ENCODE measurements around the gene ACTN3.
A peak's percentile ranks its signal among the peaks of the same experiment; 100 is the strongest.
"Not testable (repeated sequence)": the region's sequence is repeated elsewhere in the genome, so short reads cannot be mapped to it uniquely, and the experiment has no call there.

The ACTN3 gene

DNA sequence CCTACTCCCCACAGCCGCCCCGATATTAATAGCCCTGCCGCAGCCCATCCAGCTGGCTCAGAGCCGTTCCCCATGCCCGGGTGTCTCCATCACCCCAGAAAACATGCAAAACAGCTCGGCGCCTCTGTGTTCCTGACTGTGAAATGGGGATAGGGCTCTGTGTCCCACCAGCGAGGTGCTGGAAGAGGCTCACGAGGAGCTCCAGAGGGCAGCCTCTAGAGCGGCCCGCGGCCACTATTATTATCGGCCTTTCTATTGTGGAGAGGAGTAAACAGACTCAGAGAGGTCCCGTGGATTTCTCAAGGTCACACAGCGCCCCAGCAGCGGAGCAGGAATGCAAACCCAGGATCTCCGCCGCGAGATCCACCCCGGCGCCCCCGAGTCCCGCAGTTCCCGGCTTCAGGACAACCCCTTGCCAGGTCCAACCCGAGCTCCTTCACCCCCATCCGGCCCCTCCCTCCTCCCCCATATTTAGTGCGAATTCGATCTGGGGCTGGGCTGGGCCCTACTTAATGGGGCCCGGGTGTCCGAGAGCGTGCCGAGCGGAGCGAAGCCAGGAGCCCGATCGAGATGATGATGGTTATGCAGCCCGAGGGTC is at the start of gene ACTN3:
Gene ACTN3 (plus strand): TSS at position 536 of the 598 bp plus-strand sequence. CDS start 35 bp downstream, at position 571.
- DNase-seq (ENCODE audit: low read depth), result no peak

DNA sequence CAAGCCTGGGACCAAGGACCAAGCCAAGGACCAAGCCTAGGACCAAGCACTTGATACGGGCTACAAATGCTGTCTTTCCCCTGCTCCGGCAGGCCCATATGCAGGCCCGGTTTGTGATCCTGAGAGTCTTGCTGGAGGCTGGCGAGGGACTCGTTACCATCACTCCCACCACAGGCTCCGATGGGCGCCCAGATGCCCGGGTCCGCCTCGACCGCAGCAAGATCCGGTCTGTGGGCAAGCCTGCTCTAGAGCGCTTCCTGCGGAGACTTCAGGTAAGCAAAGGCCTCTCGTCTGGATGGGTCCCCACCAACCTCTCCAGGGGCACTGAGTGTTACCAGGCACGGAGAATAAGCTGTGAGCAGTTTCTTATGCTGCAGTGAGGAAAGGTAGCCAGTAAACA is 49.5 kb upstream of the ACTN3 start:
- no peak for DNase-seq (ENCODE audit: low read depth)

DNA sequence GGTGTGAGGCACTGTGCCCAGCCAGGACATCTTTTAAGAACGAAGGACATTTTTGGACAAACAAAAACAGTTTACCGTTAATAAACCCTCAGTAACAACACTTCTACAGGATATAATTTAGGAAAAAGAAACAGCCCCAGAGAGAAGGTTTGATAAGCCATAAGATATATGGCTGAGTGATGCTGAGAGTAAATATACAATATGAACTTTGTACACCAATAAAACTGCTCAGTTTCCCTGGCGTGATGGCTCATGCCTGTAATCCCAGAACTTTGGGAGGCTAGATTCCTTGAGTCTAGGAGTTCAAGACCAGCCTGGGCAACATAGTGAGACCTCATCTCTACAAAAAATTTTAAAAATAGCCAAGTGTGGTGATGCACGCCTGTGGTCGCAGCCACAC is 48.2 kb upstream of the ACTN3 start:
- DNase-seq (ENCODE audit: low read depth), result no peak

DNA sequence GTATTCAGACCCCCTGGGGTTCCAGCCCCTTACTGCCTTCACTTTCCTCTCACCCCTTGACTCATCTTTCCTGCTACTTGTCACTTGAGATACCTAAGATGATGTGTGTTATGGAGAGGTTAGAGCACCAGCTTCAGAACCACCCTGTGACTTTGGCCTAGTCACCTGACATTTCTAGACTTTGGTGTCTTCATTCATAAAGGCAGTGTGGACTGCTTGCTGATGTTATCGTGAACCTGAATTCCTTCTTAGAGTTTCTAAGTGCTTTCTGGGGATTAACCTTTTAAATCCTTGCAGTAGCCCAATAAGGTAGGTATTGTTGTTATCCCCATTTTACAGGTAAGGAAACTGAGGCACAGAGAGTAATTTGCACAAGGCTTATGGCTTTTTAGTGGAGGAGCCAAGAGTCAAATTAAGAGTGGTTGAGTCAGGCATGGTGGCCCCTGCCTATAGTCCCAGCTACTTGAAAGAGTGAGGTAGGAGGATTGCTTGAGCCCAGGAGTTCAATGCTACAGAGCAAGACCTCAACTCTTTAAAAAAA is 41.4 kb upstream of the ACTN3 start:
- DNase-seq (ENCODE audit: low read depth), result no peak

DNA sequence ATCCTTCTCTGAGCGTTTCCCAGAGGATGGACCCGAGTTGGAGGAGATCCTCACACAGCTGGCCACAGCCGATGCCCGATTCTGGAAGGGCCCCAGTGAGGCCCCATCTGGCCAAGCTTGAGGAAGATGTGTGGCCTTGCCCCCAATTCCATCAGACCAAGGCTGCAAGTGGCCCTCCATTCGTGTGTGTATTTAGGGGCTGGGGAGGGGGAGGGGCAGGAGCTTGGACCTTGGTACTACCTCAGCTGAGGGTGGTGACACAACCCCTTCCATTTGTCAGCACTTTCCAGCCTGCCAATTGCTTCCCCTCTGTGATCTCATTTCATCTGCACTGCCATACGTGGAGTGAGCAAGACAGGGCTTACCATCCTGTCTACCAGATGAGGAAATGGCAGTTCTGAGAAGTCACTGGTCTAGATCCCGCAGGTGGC is 37.6 kb upstream of the ACTN3 start:
- no peak for DNase-seq (ENCODE audit: low read depth)

DNA sequence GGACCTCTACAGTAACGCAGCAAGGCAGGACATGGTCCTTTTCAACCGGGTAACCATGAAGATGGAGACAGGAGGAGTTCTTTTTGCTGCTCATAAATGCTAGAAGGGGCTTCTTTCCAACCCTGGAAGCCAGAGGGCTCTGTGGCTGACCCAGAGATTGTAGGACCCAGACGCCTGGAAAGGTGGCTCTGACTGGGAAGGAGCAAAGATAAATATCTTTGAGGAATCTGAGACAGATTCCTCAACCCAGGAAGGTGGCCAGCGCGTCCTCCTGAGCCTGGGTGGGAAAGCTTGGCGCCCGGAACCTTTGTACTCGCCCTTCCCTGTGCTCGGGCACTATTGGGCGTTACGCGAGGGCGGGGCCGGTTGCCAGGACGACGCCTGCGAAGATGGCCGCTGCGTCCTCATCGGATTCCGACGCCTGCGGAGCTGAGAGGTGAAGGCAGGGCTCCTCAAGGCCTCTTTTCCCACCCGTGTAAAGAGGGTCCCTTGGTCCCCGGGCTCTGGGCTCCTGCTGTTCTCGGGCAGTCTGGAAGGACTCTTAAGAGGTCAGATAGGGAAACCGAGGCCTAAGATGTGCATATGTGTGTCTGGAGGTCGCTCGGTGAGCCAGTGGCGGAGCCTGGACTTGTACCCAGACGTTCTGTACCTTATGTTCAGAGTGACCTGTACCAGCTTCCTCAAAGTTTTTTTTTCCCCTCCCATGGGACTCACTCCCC is 36.3 kb upstream of the ACTN3 start, which contains the start of gene BBS1:
Gene BBS1 (plus strand): TSS at position 365 of the 719 bp plus-strand sequence. CDS start 25 bp downstream, at position 390.
- DNase-seq (ENCODE audit: low read depth), result peak; percentile 75

DNA sequence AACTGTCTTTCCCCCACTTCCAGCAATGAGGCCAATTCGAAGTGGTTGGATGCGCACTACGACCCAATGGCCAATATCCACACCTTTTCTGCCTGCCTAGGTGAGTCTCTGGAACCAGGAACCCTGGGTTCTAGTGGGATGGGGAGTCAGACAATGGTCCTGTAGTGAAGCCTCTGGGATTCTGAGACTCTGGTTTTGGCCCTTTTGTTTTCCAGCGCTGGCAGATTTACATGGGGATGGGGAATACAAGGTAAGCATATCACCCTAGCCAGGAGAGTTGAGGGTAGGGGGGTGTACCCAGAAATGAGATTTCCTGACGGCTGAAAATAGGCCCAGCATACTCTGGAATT is 35.7 kb upstream of the ACTN3 start:
- no peak for DNase-seq (ENCODE audit: low read depth)

DNA sequence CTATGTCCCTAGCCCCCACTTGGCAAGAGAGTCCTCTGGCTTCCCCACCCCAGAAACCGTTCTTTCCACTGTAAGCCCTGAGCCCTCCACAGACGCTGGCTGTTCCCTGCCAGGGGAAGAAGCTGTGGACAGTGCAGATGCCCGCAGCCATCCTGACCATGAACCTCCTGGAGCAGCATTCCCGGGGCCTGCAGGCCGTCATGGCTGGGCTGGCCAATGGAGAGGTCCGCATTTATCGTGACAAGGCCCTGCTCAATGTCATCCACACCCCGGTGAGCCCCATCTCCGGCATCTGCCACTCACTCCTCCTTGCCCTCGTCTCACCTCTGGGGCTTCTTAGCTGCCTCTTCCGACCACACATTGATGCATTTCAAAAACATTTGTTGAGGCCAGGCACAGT is 23.1 kb upstream of the ACTN3 start:
- DNase-seq (ENCODE audit: low read depth), result no peak

DNA sequence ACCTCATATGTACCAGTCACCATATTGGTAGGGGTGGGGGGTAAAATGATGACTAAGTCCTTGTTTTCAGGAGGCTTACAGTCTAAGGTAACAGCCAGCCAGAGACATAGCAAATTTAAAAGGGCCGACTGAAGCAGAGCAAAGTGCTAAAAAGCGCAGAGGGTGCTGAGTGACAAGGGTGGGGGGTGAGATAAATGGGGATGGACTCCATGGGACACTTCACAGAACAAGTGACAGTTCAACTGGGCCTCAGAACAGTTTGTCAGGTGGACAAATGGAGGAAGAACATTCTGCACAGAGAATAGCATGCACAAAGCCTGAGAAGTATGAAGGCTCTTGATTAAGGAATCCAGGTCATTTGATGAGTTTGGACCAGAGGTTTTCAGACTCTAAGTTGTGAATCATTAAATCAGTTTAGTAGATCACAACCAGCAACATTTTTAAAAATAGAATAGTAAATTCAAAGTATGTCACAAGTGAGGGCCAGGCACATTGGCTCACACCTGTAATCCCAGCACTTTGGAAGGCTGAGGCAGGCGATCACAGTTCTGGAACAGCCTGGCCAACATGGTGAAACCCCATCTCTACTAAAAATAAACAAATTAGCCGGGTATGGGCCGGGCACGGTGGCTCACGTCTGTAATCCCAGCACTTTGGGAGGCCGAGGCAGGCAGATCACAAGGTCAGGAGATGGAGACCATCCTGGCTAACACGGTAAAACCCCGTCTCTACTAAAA is 22.2 kb upstream of the ACTN3 start:
- no peak for DNase-seq (ENCODE audit: low read depth)

DNA sequence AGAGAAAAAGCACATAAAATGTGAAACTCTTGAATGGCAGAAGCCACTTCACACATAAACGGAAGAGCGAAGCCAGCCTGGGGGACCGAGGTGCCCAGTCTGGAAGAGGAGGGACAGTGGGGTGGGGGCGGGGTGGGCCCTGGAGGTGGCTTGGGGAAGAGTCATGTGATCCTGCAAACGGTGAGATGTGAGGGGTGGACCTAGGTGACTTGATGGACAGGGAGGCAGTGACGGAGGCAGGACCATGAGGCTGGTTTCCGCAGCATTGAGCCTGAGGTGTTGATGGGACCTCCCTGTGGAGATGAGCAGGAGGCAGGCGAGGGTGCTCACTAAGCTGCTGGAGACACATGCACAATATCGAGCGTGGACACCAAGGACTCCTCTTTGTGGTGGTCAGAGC is 17.6 kb upstream of the ACTN3 start:
- DNase-seq (ENCODE audit: low read depth), result no peak

DNA sequence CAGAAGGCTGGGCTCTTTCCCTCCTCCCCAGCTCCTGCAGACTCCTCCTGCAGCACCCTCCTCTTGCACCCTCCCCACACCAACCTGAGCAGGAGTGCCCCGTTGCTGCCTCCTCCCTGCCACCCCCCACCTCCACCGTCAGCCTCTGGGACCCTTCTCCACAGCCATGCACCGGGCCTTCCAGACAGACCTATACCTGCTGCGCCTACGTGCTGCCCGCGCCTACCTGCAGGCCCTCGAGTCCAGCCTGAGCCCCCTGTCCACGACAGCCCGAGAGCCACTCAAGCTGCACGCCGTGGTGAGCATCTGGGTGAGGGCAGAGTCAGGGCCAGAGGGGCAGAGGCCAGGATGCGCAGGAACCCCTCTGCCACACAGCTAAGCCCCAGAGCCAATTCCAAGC is 17.0 kb upstream of the ACTN3 start:
- no peak for DNase-seq (ENCODE audit: low read depth)

DNA sequence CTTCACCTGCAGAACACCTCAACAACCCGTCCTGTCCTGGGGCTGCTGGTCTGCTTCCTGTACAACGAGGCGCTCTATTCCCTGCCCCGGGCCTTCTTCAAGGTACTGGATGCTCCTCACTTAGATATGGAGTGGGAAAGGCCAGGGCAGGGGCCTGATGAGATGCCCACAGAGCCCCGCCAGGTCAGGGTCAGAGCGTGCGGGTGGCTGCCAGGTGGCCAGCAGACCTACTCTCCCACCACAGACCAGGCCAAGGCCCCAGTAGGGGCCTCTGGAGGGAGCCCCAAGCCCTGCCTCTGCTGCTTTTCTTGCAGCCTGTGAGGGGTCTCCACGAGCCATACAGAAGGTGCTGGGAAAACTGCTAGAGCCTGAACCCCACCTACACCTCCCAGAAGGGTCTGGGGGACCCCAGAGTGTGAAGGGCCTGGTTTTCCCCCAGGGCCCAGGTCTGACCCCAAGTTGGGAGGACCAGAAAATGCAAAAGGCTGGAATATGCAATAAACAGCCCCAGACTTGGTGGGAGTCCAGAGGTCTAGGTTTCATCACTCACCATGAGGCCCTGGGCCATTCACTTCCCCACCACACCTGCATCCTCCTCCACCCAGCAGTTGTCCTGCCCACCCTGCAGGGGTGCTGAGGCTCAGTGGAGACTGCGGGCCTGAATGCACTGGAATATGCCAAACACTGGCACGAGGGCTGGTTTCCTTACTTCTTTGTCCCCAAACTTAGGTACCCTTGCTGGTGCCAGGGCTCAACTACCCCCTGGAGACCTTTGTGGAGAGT is 15.6 kb upstream of the ACTN3 start:
- DNase-seq (ENCODE audit: low read depth), result no peak

DNA sequence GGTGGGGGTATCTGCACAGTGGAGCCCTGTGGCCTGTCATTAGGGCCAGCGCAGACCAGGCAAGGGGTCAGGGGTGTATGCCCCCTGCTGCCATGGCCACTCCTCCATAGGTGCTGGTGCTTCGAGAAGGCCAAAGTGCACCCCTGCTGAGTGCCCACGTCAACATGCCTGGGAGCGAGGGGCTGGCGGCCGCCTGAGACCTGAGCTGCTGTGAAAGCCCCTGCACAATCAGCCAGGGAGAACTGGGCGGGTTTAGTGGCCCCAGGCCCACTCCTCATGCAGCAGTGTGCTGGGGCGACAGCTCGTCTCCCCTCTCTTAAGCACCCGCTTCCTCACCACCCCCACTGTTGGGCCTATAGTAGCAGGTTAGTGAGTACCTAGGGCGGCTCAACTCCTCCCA is 14.9 kb upstream of the ACTN3 start:
- DNase-seq (ENCODE audit: low read depth), result no peak

DNA sequence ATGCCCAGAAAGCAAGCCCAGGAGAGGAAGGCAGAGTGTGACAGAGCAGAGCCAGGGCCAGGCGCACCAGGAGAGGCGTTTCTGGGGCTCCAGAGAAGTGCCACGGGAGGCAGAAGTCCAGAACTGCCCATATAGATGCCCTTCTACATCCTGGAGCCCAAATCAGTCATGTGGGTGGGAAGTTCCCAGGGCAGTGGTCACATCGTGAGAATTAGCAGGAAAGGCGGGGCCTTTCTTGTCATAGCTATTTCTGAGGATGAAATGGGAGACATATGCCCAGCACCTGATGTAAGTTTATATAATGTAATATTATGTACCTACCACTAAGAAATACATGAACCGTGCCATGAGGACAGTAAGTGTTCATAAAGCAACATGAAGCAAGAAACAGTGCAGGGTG is 13.9 kb upstream of the ACTN3 start:
- no peak for DNase-seq (ENCODE audit: low read depth)

DNA sequence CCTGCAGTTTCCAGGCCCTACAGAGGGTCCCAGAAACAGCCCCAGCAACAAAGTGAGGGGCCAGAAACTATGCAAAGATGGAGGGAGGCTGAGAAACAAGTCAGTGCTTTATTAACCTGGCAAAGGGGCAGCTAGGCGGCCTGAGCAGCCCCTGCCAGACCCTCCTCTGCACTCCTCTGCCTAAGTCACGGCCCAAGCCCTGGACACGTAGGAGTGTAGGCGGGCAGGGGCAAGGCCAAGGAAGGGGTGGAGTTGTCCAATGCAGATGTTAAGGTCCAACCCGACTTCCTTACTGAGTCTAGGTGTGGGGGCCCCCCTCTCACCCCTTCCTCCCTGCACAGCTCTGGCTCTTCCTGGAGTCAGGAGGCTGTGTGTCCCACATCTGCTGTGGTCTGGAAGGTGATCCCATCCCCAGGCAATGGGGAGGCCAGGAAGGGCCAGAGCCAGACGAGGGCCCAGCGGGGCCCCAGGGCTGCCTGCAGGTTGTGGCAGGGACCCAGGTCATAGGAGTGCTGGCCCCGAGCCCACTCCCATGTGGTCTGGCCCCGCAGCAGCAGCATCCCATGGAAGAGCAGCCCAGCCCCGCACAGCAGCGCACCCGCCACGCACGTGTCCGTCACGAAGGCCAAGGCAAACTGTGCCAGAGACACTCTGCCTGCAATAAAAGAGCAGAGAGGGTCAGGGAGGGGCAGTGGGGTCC is 7.4 kb upstream of the ACTN3 start:
- no peak for DNase-seq (ENCODE audit: low read depth)

DNA sequence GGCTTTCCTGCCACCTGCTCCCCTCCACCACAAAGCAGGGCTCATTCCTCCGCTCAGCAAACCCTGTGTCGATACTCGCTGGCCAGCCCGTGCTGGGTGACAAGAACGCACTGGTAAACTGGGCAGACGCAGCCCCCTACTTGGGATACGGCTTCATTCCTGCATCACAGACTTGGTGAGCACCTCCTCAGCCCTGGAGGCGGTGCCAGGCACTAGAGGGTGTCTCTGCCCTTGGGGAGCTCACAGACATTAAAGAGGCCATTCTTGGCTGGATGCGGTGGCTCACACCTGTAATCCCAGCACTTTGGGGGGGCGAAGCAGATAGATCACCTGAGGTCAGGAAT is 6.9 kb upstream of the ACTN3 start:
- no peak for DNase-seq (ENCODE audit: low read depth)

DNA sequence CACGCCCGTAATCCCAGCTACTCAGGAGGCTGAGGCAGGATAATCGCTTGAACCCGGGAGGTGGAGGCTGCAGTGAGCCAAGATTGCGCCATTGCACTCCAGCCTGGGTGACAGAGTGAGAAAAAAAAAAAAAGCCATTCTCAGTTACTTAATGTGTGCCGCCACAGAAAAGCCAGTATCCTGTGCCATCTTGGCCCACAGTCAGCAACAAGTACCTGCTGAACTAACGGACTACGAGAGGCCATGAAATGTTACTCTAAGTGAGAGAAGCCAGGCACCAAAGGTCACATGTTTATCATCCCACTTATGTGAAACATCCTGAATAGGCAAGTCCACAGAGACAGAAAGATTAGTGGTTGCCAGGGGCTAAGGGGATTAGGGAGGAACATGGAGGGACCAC is 6.1 kb upstream of the ACTN3 start:
- not testable (repeated sequence) for DNase-seq (ENCODE audit: low read depth)

DNA sequence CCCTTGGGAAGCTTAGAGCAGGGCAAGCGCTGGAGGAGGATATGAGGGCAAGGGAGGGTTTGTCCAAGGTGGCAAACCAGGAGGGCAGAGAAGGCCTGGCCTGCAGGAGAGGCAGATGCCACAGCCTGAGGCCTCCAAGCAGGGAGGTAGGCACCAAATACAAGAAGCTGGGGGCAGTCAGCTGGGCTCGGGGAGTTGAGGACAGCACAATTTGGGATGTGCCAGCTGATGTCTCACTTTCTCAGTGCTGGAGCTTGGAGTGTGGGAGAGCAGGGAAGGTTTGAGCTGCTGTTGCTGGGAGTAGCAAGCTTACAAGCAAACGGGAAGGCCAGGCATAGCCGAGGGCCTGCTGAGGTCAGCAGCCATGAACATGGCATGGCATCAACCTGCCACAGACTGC is 4.8 kb upstream of the ACTN3 start:
- DNase-seq (ENCODE audit: low read depth), result no peak

DNA sequence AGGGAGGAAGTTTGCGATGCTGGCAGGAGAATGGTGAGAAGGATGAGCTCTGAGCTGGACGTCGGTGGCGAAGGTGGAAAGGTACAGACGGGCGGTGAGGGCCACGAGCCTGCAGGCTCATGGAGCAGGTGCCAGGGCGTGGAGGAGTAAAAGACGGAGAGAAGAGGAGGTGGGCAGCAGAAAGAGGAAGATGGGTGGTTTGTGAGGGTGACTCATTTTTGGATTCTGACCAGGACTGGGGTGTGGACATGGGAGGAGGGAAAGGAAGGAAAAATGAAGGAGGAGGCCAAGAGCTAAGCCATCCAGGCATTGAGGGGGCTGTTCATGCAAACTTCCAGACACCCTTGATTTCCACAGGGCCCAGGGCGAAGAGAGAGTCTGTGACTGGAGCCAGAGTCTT is 4.3 kb upstream of the ACTN3 start:
- no peak for DNase-seq (ENCODE audit: low read depth)

DNA sequence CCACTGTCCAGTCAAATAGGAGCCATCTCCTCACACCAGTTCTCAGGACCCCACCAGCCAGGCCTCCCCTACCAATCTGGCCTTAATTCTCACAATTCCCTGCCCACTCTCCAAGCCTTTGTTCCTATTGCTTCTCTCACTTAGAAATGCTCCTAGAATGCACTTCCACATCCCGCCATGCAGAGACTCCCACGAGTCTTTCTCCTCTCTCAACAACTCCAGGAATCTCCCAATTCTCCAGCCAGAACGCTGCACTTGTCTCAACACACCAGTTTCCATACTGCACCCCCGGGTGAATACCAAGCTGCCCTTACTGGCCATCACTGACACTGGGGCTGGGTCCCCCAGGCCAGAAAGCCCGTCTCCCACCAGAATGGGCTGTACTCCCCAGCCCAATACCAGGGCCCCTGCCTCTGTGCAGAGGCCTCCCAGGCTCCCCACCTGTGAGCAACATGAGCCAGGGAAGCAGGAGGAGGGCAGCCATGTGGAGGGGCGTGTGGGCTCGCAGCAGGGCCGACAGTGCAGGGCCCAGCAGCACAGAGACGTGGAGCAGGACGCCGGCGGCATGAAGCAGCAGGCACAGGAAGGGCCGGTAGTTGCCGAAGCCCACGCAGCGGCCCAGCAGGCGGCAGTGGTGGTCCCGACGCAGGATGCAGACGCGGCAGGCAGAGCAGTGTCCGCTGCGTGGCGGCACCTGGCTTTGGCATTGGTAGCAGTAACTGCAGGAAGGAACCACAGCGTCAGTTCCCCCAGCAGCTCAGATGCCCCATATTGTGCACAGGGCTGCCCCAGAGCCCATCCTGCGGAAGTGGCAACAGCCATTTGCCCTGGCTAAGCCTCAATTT is 3.2 kb upstream of the ACTN3 start:
- DNase-seq (ENCODE audit: low read depth), result peak; percentile 16

DNA sequence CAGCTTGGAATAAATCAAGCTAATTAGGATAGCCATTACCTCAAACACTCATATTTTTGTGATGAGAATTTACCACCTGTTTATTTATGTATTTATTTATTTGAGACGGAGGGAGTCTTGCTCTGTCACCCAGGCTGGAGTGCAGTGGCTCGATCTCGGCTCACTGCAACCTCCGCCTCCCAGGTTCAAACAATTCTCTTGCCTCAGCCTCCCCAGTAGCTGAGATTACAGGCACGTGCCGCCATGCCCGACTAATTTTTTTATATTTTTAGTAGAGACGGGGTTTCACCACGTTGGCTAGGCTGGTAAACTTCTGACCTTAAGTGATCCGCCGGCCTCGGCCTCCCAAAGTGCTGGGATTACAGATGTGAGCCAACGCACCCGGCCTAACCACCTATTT is 1.8 kb upstream of the ACTN3 start:
- DNase-seq (ENCODE audit: low read depth), result not testable (repeated sequence)
